HG03280 (cell line): ENCODE measurements around the gene POLR2B.
"Not testable (repeated sequence)": the region's sequence is repeated elsewhere in the genome, so short reads cannot be mapped to it uniquely, and the experiment has no call there.

Experiments
- ATAC-seq: cut with Tn5 transposase; IDR thresholded peaks from one replicate; pipeline ENCODE4 v1.9.1; 2021; ENCODE audit warnings: mild to moderate bottlenecking, moderate library complexity; ENCODE audit not compliant: unreplicated experiment

POLR2B gene

DNA sequence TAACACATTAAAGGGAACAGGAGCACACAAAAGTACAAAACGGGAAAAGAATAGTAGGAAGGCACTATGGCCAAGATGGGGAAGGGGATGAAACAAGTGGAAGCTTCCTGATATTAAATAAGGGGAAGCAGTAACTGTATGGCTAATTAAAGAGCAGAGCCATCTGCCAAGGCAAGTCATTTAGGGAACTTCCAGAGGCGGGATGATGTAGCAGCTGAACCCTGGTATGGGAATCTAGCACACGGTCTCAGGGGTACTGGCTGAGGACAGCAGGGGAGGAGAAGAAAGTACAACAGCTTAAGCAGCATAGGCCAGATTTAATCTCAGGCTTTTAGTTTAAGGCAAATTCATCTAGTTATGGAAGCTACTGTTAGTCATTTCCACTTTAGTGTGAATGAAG, 72.4 kb downstream of the POLR2B start:
- no peak for ATAC-seq

DNA sequence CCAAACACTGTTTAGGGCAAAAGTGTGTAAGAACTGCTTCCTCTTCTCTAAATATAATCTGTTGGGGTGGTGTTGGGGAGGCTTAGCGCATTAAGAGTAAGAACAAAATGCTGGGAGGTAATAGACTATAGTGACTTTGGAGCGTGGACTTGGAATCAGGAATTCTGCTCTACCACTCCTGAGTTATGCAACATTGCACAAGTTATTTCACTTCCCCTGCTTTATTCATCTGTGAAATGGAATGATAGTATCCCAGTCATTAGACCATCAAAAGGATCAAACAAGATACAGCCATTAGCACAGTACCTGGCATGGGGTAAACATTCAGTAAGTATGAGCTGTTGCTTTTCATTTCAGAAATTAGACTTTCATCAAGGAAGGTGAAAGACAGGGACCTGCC, 72.8 kb downstream of the POLR2B start:
- ATAC-seq: no peak

DNA sequence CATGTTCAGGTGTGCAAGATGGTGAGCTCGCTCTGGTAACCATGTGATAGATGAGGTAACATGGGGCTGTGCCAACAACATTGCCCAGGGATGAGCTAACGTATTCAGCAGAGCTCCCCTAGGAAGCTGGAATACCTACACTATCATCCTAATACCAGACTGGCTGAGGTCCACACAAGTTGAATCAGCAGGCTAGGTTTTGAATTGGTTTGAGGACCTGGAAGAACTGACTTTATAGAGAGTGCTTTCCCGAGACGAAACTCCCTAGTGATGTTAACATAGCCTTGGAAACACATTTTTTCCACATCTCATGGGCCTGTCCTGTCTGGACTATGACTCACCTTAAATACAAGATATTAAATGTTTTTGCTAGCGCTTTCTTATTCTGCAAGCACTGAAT, 74.8 kb downstream of the POLR2B start:
- no peak for ATAC-seq

DNA sequence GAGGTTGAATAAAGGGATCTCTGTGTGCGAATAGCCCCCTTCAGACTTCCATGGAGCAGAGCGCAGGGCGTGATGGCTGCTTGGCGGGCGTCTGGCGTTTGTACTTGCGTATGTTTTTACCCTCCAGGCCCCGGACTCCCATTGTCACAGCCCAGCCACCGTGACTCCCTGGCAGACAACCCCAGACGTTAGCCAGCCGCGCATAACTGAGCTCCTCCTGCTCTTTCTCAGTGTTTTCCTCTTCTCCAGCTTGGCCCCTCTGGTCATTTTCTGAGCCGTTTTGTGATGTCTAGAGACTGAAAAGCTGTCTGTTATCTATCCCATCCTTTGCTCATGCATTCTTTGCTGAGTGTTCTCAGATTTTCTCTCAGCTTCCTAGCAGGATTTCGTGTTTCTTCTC, 77.2 kb downstream of the POLR2B start:
- ATAC-seq: no peak

DNA sequence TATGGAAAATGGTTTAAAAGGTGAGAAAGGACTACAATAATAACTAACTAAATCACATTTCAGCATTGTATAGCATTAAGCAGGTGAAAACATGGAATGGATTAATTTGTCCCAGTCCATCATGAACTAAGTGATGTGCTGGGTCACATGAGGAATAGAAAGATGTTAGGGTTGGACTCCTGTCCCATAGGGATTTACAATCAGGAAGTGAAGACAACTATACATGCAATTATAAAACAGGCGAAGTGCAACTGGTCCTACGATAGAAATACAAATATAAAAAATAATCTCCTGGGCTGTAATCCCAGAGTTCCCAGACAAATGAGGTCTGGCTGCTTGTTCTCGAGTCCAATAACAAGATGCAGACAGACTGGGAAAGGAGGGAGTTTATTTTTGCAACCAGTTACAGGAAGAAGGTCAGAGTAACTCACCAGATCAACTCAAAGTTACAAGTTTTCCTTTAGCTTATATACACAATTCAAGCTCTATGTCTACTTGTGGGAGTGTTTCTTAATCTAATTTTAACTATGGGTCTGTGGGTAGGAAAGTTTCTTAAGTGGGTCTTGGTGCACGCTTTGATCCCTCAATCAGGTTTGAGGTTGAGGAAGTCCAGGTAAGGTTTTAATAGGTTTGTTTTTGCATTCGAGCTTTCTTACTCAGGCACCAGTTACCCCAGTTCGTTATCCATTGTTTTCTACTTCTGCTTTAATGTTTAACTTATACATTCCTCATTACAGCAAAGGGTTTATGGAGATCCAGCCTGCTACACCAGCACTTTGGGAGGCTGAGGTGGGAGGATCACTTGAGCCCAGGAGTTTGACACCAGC, 81.4 kb downstream of the POLR2B start:
- ATAC-seq: no peak

DNA sequence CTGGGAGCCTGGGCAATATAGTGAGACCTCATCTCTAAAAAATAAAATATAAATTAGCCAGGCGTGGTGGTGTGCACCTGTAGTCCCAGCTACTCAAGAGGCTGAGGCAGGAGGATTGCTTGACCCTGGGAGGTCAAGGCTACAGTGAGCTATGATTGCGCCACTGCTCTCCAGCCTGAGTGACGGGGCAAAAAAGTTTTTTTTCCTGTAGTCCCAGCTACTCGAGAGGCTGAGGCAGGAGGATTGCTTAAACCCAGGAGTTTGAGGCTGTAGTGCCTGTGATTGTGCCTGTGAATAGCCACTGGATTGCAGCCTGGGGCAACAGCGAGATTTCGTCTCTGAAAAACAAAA, 82.0 kb downstream of the POLR2B start:
- not testable (repeated sequence) for ATAC-seq

DNA sequence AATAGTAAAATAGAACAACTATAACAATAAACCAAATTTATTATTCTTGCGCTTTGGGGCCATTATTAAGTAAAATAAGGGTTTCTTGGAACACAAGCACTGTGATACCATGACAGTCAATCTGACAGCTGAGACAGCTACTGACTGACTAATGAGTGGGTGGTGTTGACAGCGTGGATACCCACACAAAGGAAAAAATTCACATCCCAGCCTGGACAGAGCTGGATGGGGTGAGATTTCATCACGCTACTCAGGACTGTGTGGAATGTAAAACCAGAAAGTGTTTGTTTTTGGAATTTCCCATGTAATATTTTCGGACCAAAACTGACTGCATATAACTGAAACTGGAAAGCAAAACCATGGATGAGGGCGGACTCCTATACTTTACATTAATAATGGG, 82.7 kb downstream of the POLR2B start:
- ATAC-seq: no peak

DNA sequence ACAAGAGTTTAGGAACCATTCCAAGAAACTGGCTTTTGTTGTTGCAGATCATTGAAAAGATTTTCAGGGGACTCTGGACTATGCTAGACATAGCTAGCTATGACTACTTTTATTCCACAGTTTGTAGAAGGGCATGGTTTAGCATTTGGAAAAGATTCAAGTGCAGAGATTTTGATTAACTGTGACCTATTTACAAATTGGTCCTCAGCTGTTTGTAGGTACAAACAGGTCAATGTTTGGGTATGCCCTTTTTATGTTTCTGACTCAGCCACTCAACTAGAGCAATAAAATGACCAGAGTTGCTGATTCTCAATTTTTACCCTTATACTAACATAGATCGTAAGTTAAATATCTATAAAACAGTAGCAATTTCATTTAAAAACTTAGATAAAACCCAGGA, 84.8 kb downstream of the POLR2B start:
- ATAC-seq: no peak

DNA sequence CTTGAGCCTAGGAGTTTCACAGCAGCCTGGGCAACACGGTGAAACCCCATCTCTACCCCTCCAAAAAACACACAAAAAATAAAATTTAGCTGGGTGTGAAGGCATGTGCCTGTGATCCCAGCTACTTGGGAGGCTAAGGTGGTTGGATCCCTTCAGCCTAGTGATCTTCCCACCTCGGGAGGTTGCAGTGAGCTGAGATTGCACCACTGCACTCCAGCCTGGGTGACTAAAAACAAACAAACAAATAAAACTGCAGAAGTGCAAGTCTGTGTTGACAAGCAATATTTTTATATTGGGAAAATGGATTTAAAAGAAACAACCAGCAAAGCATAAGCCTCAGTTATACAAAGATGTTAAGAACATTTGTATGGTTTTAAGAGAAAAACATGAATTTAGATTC, 85.4 kb downstream of the POLR2B start:
- ATAC-seq: no peak

DNA sequence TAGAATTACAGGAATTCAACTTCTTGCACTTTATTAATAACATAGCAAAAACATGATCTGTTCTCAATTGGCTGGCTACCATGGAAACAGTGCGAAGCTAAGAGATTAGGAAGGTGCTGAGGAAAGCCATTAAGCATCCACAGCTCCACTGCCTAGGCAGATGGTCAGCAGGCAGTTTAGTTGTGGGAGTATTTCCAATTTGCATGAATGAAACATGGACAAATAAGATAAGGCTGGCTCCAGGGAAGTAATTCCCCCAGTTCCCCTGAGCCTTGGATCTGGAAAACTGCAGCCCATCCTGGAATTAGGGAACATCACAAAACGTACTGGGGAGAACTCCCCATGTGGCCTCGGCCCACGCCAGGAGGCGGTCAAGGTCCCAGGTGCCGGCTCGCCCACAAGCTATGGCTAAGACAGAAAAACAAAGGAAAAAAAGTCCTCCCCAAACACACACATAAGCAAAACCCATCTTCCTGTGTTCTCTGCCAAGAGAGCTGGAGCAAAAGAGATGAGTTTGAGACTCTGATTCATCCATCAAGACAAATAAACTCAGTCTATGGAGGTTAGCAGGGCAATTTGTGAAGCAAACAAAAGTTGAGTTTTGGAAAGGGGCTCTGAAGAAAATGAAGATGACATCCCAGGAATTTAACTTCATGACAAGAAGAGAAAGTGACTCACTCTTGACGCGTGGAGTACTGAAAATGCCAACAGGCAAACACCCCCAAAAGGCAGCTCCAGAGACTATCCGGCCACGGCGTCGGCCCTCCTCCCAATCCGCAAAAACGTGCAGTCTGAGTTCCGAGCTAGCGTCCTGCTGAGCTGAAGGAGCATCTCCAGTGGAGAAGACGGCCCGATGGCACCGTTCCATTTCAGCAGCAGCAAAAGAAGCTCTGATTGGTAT, 86.4 kb downstream of the POLR2B start:
- no peak for ATAC-seq

DNA sequence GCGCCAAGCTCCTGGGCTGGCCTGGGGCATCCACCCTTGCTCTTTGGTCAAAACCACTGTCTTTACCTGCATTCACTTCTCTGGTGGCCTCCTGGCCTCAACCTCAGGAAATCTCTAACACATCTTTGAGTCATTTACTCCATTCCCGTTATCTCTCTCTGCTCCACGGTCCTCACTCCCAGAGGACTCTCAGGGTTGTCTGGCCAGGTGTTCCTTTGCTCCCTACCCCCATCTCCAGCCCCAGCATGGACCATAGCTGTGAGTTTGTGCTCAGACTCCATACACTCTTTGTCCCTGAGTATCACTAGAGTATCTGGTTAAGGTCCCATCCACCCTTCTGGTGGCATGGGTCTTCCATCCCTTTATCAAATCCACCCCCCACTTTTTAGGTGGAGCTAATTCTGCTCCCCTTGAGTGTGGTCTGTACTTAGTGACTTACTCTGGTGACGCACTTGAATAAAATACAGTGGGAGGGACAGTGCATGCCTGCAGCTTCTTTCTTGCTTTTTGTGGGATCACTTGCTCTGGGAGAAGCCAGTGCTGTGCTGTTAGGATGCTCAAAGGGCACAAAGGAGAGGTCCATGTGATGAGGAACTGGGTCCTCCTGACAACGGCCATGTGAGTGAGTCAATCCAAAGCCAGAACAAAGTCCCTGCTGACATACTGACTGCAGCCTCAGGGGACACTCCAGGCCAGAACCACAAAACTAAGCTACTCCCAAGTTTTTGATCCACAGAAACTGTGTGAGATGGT, 87.2 kb downstream of the POLR2B start:
- ATAC-seq: no peak

DNA sequence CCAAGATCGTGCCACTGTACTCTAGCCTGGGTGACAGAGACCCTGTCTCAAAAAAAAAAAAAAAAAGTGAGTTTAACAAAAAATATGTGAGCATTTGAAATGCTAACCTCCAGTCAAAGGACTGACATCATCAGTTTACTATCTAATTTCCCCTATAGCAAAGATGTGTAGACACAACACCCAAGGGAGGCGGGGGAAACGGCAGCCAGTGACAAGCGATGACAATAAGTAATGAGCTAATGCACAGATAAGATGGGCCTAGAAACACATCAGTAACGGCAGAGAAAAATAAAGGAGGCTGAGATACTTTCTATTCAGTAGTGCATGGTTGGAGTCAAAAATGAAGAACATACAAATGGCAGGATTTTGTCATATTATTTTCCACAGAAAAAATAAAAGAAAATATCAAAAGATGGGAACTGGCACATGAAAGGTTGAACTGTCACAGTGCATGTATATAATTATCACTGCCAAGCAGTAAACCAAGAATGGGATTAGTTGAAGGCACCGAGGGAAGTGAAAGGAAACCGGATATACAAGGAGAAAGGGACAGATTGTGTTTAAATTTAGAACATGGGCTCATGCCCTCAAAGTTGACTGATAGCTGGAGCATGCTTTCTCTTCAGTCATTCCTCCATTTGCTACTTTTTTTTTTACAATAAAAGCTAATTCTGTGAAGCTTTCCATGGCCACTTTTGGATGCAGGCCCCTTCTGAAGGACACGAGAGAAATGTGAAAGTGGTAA, 89.7 kb downstream of the POLR2B start:
- ATAC-seq: no peak

DNA sequence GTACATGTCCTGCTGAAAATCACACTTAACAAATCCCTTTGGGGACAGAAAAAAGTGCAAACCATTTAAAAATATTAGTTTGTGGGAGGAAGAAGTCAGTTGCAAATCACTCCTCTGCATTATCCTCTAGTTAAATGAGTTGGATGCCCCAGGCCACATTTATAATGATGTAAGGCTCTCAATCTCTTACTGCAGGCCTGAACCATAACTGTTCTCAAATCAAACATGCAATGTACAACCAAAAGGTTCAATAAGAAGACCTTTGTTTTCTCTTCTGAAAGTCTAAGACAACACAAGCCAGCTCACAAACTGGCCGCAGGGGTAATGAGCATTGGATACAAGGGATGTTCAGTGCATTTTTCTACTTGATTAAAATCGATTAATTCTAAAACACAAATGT, 91.8 kb downstream of the POLR2B start:
- no peak for ATAC-seq

DNA sequence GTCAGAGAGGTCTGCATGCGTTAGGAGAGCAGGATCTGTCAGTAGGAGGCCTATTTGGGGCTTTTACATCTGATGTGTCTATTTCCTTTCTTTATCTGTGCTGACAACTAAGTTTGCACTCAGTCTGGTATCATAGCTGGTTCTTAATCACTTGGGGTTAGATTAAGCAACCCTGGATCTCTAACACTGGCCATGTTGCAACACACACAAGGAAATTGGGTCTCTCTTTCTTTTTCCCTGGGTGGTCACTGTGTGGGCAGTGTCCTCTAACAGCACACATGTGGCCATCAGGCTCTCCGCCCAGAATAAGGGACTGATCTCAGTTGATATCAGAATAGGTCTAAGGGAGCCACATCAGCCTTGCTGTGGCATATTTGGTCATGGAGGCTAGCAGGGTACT, 92.6 kb downstream of the POLR2B start:
- no peak for ATAC-seq

DNA sequence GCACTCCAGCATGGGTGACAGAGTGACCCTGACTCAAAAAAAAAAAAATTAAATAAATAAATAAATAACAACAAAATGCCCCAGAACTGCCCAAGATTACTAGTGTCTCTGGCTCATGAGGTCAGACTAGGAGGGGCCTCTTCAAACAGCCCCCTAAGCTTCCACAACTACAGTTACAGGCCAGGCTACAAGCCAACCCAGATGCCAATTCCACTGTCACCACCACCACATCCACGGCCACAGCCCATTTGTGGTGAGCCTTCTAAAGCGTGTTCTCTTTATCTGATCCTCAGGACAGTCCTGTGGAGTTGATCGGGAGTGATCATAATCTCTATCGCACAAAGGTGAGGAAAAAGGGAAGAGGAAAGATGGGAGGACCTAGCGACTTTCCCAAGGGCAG, 94.9 kb downstream of the POLR2B start:
- no peak for ATAC-seq

DNA sequence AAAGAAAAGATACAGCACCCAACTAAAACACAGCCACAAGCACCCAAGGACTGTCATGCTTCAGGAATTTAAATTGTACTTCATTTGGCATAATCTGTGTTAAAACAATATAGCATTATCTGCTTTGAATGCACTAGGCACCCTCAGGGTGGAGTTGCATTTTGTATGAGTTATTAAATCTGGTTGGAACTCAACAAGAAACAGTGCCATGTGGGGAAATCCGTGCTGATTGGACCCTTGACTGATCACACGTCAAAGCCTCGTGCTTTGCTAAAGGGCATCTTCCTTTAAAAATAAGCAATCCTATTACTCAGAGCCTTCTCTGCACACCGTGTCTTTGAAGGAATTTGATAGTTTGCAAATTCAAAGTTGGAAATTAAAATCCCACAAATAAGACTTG, 96.0 kb downstream of the POLR2B start:
- ATAC-seq: no peak

DNA sequence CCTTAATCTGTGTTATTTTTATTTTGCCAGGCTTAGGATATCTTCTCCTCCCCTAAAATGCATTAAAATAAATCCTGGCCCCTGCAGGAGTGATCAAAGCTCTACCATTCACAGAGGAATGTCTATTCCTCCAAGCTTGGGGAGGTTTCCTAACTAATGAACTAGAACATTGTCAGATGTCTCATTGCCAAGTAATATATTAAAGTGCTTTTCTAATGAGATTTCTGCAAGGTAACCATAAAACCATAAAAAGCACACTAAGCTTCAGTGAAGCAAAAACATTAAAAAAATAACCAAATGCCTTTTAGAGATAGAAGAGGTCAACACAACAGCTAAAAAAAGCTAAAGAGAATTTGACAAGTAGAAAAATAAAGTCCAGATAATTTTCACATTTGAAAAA, 96.7 kb downstream of the POLR2B start:
- ATAC-seq: no peak

DNA sequence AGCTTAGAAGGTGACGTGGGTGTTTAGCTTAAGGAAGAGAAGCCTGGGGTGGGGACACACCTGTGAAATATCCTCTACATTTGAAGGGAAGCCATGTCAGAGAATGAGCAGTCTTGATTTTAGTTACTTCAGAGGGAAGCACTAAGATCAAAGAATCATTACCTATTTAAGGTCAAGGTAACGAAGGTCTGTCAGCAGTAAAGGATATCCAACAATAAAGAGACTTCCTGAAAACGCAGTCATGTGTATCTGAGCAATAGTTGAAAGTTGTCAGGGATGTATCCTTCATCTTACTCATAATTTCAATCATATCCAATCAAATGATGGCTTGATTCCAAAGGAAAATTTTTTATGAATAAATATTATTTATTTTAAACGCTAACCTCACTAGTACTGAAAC, 98.0 kb downstream of the POLR2B start:
- ATAC-seq: no peak

DNA sequence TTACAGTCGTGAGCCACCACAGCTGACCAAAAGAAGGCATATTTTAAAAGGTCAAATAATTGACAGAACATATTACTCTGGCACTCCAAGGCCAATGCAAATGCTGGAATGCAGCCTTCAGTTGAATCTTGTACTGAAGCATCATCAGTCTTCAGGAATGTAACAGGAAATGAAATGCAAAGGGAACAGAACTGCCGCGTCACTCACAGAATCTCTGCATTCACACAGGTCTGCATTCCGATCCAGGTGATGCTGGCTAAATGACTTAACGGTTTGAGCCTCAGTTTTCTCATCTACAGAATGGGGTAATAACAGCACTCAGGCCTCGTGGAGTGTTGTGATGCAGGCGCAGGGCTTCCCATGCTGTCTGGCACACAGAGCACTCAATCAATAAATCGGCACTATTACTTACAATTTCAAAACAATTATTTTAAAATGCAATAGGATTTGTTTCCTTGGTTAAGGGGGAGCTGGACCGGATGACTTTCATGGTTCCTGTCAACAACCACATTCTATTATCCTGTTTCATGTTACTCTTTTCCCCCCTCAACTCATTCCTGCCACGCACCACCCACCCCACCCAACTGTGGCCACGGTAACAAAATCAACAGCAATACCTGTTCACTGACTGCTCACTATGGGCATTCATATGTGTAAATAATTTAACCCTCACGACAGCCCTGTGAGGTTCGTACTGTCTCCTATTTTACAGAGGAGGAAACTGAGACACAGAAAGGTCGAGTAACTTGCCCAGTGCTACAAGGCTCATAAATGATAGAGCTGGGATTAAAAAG, 99.1 kb downstream of the POLR2B start:
- ATAC-seq: no peak
